Measurements from ENCODE around the gene ENGASE.

DNA sequence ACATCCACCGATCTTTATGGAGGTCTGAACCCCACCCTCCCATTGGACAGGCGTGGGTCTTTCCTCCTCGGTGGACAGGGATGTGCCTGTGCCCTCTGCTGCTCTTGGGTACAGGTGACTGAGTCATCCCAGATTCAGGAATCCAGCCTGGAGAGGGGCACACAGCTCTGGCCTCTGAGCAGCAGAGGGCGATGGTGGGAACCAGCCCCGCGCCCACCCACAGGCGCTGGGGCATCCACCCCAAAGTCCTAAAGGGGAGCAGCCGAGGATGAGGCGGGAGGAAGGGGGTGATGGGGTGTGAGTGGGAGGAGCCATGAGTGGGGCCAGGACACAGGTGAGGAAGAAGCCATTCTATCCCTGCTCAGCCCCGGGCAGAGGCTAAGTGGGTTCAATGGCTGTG lies 35.0 kb downstream of the ENGASE start:
- TF ChIP-seq POLR2A (IDR thresholded peaks at IDR 0.05) (no peak), CTCF (IDR thresholded peaks at IDR 0.05) (no peak), EP300 (IDR thresholded peaks at IDR 0.05) (no peak)

All from stomach (tissue), 4 donors.